ENCODE results near the gene HIVEP3.

The HIVEP3 gene

GRCh38 chr1:41591891-41592290 lies 326.8 kb downstream of the HIVEP3 start:
- no peaks in the 10 kb centered on the region for H3K4me1 ChIP-seq (ENCODE audit: low read length)
- H3K79me2 ChIP-seq (ENCODE audit: low read length): no peaks in the 10 kb centered on the region
- DNase-seq: peak; percentile 12
- no peak overlapping the region for H3K4me3 ChIP-seq (ENCODE audit: low read length)
- no peaks in the 10 kb centered on the region for H3K9me2 ChIP-seq (replicated peaks; ENCODE audit: insufficient read depth, low read length)
- no peaks in the 10 kb centered on the region for H3F3A ChIP-seq (ENCODE audit: insufficient read depth, low read length)
- no peaks in the 10 kb centered on the region for H3K36me3 ChIP-seq (replicated peaks; ENCODE audit: insufficient read depth, low read length)
- no peak overlapping the region for H2AFZ ChIP-seq (ENCODE audit: low read length)
- no peak overlapping the region for H3K9ac ChIP-seq (ENCODE audit: low read length)
- TF ChIP-seq EZH2 (optimal IDR thresholded peaks at IDR 0.05; ENCODE audit: low read depth, low read length) (no peak), CTCF (IDR thresholded peaks at IDR 0.05; ENCODE audit: low read length) (no peak), EZH2phosphoT487 (IDR thresholded peaks at IDR 0.05; ENCODE audit: low read length) (no peak)
- no peak overlapping the region for H3K27ac ChIP-seq (ENCODE audit: low read length)
- no peaks in the 10 kb centered on the region for H3K27me3 ChIP-seq (replicated peaks; ENCODE audit: insufficient read depth, low read length)
- H3K4me2 ChIP-seq (ENCODE audit: low read depth, low read length): no peak overlapping the region
- H4K20me1 ChIP-seq (ENCODE audit: insufficient read depth, low read length): no peaks in the 10 kb centered on the region
- H3K9me3 ChIP-seq (replicated peaks; ENCODE audit: insufficient read depth, low read length): no peaks in the 10 kb centered on the region

GRCh38 chr1:41590331-41590730 lies 328.4 kb downstream of the HIVEP3 start:
- no peak for DNase-seq
- Histone ChIP-seq H3K27ac (ENCODE audit: low read length) (no peak overlapping the region), H2AFZ (ENCODE audit: low read length) (no peak overlapping the region), H3K4me3 (ENCODE audit: low read length) (no peak overlapping the region), H3K4me1 (ENCODE audit: low read length) (no peaks in the 10 kb centered on the region), H3K36me3 (replicated peaks; ENCODE audit: insufficient read depth, low read length) (no peaks in the 10 kb centered on the region), H4K20me1 (ENCODE audit: insufficient read depth, low read length) (no peaks in the 10 kb centered on the region), H3K9me3 (replicated peaks; ENCODE audit: insufficient read depth, low read length) (no peaks in the 10 kb centered on the region), H3K79me2 (ENCODE audit: low read length) (no peaks in the 10 kb centered on the region), H3K27me3 (replicated peaks; ENCODE audit: insufficient read depth, low read length) (no peaks in the 10 kb centered on the region), H3K4me2 (ENCODE audit: low read depth, low read length) (no peak overlapping the region), H3K9ac (ENCODE audit: low read length) (no peak overlapping the region), H3K9me2 (replicated peaks; ENCODE audit: insufficient read depth, low read length) (no peaks in the 10 kb centered on the region), H3F3A (ENCODE audit: insufficient read depth, low read length) (no peaks in the 10 kb centered on the region)
- TF ChIP-seq CTCF (IDR thresholded peaks at IDR 0.05; ENCODE audit: low read length): no peak
- TF ChIP-seq EZH2 (optimal IDR thresholded peaks at IDR 0.05; ENCODE audit: low read depth, low read length): no peak
- no peak for TF ChIP-seq EZH2phosphoT487 (IDR thresholded peaks at IDR 0.05; ENCODE audit: low read length)

DNA sequence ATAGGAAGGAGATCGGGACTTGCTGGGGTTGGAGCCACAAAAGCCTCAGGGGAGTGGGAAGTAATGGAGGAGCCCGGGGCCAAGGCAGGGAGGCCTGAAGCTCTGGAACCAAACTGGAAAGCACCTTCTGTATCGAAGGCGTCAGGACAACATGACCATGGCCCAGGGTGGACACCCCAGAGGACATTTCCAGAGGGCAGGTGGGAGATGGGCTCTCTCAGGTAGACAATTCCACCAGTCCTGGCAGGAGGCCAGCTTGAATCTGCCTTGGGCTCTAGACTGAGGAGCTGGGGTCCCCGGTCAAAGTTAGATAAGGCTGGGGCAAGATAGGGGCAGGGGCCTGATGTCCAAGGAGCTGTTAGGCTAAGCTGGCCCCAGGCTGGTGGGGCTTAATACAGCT lies 329.3 kb downstream of the HIVEP3 start:
- DNase-seq: no peak
- Histone ChIP-seq H3K4me2 (ENCODE audit: low read depth, low read length) (no peak overlapping the region), H3K9me2 (replicated peaks; ENCODE audit: insufficient read depth, low read length) (no peaks in the 10 kb centered on the region), H3F3A (ENCODE audit: insufficient read depth, low read length) (no peaks in the 10 kb centered on the region), H3K9me3 (replicated peaks; ENCODE audit: insufficient read depth, low read length) (no peaks in the 10 kb centered on the region), H3K36me3 (replicated peaks; ENCODE audit: insufficient read depth, low read length) (no peaks in the 10 kb centered on the region), H2AFZ (ENCODE audit: low read length) (no peak overlapping the region), H4K20me1 (ENCODE audit: insufficient read depth, low read length) (no peaks in the 10 kb centered on the region), H3K4me3 (ENCODE audit: low read length) (no peak overlapping the region), H3K79me2 (ENCODE audit: low read length) (no peaks in the 10 kb centered on the region), H3K27ac (ENCODE audit: low read length) (no peak overlapping the region), H3K27me3 (replicated peaks; ENCODE audit: insufficient read depth, low read length) (no peaks in the 10 kb centered on the region), H3K9ac (ENCODE audit: low read length) (no peak overlapping the region), H3K4me1 (ENCODE audit: low read length) (no peaks in the 10 kb centered on the region)
- TF ChIP-seq EZH2 (optimal IDR thresholded peaks at IDR 0.05; ENCODE audit: low read depth, low read length) (no peak), EZH2phosphoT487 (IDR thresholded peaks at IDR 0.05; ENCODE audit: low read length) (no peak), CTCF (IDR thresholded peaks at IDR 0.05; ENCODE audit: low read length) (no peak)
